Measurements from ENCODE around the gene PTPRK.

Gene PTPRK

DNA sequence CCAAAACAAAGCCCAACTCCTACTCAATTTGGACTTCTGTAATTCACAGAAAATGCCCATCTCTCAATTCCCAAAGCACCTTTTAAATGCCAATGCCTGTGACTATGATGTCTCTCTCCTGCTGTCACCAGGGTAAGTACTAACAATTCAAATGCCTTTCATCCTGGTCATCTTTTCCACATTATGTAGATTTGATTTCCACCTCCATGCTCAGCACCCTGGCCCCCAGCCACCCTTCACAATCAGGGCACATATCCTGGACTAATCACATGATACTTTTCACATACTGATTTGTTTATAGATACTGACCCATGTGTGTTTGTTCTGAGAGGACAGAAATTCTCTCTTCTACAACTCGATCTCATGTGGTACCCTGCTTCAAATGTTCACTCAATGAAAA, 236.3 kb downstream of the PTPRK start:
- DNase-seq (ENCODE audit: low spot score), result no peak

DNA sequence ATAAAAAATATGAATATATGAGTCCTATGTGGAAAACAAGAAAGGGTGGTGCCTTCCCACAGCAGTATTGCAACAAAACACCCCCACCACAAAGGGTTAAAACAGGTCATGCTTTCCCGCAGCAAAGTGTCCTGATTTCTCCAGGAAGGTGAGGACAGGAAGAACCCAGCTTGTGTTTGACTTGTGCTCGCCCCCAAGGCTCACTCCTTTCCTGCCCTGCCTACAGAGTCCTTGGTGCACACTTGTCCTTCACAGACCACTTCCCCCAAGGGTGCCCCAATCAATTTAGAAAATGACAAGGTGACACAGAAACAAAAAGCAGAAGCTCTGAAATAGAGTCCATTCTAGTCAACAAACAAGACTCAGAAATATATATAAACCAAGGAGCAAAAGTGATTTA, 237.4 kb downstream of the PTPRK start:
- DNase-seq (ENCODE audit: low spot score), result no peak

DNA sequence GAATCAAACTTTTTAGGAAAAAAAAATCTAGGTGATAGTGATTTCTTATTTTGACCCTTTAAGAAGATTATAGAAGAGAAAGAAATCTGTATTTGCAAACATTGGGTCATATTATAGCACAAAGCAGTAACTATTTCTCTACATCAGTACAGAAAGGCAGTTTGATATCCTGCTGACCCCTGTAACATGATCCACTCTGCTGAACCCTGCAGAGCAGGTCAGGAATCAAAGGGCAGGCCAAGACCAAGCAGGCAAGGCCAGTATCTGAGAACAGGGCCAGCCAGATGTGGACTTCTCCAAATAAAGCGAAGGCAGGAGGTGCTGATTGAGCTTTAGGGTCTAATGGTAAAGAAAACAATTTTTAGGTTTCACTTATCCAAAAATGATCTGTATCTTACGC, 239.4 kb downstream of the PTPRK start:
- no peak for DNase-seq (ENCODE audit: low spot score)

- DNase-seq (ENCODE audit: low spot score), result no peak
Observed at GRCh38 chr6:128280066-128280465, 240.3 kb downstream of the PTPRK start.

DNA sequence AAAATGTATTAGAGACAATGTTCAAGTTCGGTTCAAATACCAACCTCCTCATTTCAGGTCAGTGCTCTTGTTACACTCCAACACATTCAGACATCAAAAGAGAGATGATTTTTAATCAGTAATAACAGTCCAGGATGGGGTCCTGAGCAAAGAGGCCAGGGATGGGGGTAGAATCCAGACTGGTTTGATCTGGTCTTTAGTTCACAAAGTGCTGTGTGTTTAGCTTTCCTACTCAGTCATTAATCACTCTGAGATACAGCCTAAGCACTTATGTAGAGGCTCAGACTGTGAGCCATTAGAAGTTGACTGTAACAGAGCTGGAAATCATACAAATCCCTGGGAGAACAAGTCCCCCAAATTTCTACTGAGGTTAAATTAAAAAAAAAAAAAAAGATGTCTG, 241.6 kb downstream of the PTPRK start:
- DNase-seq (ENCODE audit: low spot score), result no peak

GRCh38 chr6:128277379-128277778, 243.0 kb downstream of the PTPRK start:
- no peak for DNase-seq (ENCODE audit: low spot score)

DNA sequence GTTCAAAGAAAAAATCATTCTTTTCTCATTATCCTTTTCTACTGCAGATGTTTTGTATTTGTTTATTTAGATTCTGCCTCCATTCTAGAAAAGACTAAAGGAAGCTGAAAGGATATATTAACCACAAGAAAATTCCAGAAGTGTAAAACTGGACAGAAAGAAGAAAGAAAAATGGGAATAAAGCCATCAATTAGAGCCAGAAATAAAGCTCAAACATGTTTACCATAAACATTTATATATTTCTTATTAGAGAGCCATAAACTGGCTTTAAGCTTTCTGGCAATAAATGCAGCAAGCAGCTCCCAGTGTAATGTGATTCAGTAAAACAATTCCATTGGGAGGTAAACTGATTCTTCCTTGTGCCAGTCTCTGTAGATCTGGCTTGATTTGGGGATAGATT, 244.1 kb downstream of the PTPRK start:
- DNase-seq (ENCODE audit: low spot score), result no peak

GRCh38 chr6:128275681-128276080, 244.7 kb downstream of the PTPRK start:
- DNase-seq (ENCODE audit: low spot score), result no peak

DNA sequence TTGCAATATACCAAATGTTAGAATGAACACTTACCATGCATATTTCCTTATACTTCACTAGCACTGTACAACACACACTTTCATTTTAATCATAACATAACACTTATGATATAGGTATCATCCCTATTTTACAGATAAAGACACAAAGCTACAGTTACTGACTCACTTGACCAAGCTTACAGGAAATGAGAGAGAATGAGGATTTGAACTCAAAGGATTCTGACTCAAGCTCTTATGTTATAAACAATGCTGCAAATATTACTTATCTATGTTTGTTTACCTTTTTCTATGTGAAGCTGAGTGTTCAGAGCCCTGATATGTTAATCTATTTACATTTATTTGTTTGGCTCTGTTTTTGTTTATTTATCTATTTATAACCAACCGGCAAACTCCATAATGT, 245.4 kb downstream of the PTPRK start:
- DNase-seq (ENCODE audit: low spot score), result no peak

DNA sequence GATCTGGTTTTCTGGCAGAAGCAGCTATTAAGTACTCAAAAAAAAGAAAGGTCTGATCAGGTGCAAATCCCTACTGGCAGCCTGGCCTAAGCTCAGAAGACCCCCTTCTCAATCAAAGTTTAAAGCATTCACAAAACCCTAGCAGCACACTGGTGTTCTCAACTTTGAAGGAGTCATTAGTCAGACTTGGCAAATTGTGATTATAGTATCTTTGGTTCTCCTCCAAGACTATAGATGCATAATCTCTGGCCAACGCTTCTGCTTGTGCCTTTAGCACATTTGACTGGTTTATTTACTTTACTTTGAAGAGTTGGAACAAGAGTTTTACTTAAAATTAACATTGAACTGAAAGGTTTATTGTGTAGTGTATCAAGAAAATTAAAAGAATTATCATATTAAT, 248.9 kb downstream of the PTPRK start:
- DNase-seq (ENCODE audit: low spot score), result no peak

DNA sequence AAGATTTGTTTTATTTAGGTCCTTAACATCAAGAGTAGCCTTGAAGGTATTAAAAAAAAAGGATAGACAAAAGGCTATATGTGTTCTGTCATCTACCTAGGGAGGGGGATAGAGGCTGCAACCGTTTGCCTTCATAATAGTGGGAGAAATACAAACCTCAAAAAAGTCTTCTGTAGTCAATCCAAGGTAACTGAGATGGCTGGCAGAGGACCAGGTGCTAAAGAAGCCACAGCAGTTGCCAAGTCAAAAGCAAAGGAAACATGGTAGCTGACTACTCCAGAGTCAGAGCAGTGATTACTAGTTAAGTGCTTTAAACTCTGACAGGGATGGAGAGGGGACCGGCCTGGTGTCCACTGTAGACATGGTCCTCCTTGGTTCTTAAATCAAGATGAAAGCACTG, 249.4 kb downstream of the PTPRK start:
- no peak for DNase-seq (ENCODE audit: low spot score)

- DNase-seq (ENCODE audit: low spot score), result no peak
Observed at GRCh38 chr6:128266946-128267345, 253.5 kb downstream of the PTPRK start.

- no peak for DNase-seq (ENCODE audit: low spot score)
Observed at GRCh38 chr6:128265706-128266105, 254.7 kb downstream of the PTPRK start.

GRCh38 chr6:128259730-128260685, 260.4 kb downstream of the PTPRK start:
- DNase-seq (ENCODE audit: low spot score), result no peak

- no peak for DNase-seq (ENCODE audit: low spot score)
Observed at GRCh38 chr6:128259029-128259724, 261.2 kb downstream of the PTPRK start.

DNA sequence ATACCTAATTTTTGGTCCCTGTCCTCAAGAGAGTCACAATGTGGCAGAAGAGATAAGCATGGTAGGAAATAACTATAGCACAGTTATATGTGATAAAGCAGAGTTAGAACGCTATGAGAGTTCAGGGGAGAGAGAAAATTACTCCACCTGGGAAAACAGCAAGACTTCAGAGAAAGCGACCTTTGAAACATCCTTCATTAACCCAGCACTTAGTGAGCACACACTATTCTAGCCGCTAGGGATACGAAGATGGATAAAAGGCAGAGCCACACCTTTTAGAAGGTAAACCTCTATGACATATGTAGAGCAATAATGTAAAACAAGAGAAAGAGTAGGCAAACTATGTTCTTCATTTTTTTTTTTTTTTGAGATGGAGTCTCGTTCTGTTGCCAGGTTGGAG, 264.3 kb downstream of the PTPRK start:
- DNase-seq (ENCODE audit: low spot score), result no peak

DNA sequence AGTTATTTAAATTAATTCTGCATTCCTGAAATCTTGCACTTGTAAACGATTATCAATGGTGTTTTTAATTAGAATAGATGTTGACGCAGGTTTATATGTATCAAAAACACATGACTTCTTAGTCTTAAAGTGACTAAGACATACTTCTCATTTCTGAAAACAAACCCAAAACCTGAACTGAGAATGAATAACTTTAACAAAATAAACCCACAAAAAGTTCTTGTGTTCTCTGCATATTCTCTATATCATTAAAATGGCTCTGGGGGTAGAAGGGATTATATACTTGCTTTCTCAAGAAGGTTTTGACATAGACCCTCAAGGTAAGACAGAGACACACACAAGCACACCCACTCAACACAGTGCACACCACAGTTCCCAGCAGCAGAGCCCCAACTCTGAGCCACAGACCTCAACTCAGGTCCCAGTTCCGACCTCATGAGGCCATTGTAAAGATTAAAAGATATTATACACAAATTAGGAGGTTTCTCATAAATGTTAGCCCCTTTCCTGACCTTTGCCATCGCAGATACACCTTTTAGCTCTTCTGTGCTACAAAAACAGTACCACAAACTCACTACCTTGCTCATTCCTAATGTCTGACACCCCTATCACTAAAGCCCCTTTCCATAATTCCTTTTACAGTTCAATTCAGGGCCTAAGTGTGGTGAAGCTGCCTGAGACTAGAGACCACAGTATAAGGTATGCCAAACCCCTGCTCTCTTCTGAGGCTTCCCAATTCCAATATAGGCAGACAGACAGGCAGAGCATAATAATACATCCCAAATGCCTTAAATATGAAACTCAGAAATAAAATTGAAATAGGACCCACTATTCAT, 267.8 kb downstream of the PTPRK start:
- DNase-seq (ENCODE audit: low spot score), result no peak

GRCh38 chr6:128251445-128252340, 268.7 kb downstream of the PTPRK start:
- no peak for DNase-seq (ENCODE audit: low spot score)

GRCh38 chr6:128250370-128251070, 269.9 kb downstream of the PTPRK start:
- DNase-seq (ENCODE audit: low spot score), result no peak

DNA sequence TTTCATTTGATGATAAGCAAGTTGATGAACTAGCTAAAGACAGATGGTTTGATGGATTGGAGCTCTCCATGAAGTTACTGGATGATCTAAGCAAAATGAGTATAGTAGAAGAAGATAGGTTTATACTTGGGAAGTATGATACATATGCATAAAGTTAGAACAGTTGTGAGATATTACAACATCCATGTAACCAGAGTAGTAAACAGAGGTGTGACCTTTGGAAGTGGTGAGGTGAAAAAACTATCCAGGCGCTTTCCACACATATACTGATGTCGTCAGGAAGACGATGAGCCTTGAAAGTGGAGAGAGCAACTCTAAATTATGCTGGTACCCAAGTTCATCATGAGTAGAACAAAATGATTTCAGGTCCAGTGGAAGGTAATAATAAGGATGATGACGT, 271.0 kb downstream of the PTPRK start:
- DNase-seq (ENCODE audit: low spot score), result no peak

Data from cerebellar cortex (tissue), 1 donor.